Epithelial cell of prostate (primary cell): Measurements from ENCODE around the gene RPL41.

Source experiments
- DNase-seq: peaks from one replicate; pipeline ENCODE4 v3.0.0-alpha.2; 2011; ENCODE audit warnings: low read depth, low spot score
- H3K27ac ChIP-seq: fragments of 450-650 bp; 2 replicates; pipeline ENCODE4 v1.5.1; 2017; ENCODE audit warnings: mild to moderate bottlenecking

RPL41 gene

GRCh38 chr12:56124133-56124532, 7.7 kb downstream of the RPL41 start:
- no peak for DNase-seq
- H3K27ac ChIP-seq = no peak overlapping the region

GRCh38 chr12:56126732-56127239, 10.4 kb downstream of the RPL41 start:
- peak overlapping the region; percentile 81 for H3K27ac ChIP-seq
- DNase-seq = no peak

GRCh38 chr12:56127485-56127887, 11.1 kb downstream of the RPL41 start:
- DNase-seq = no peak

GRCh38 chr12:56127888-56128669, 11.6 kb downstream of the RPL41 start, which contains the start of gene ESYT1:
ESYT1 (plus strand) TSS chr12:56128267; CDS start chr12:56128320, 53 bp downstream.
- DNase-seq = peak; percentile 98
- H3K27ac ChIP-seq = peak within 1 kb of the TSS; percentile 81

More at GRCh38 chr12:56127485-56127887, 11.1 kb downstream of the RPL41 start:
- peak overlapping the region; percentile 81 for H3K27ac ChIP-seq

GRCh38 chr12:56128670-56129205, 12.3 kb downstream of the RPL41 start:
- DNase-seq = no peak
- H3K27ac ChIP-seq = peak overlapping the region; percentile 81

GRCh38 chr12:56129206-56129941, 12.9 kb downstream of the RPL41 start:
- no peak for DNase-seq
- peak overlapping the region; percentile 81 for H3K27ac ChIP-seq

GRCh38 chr12:56129942-56130495, 13.6 kb downstream of the RPL41 start:
- no peak overlapping the region for H3K27ac ChIP-seq
- no peak for DNase-seq

GRCh38 chr12:56130876-56131275, 14.4 kb downstream of the RPL41 start:
- H3K27ac ChIP-seq = no peak overlapping the region
- DNase-seq = no peak

- H3K27ac ChIP-seq = no peak overlapping the region
- DNase-seq = no peak
Observed at GRCh38 chr12:56134897-56135296, 18.5 kb downstream of the RPL41 start.

GRCh38 chr12:56137853-56138571, 21.6 kb downstream of the RPL41 start:
- no peak for DNase-seq
- no peak overlapping the region for H3K27ac ChIP-seq

- H3K27ac ChIP-seq = no peak overlapping the region
- no peak for DNase-seq
Observed at GRCh38 chr12:56141946-56142784, 25.7 kb downstream of the RPL41 start.

- no peak for DNase-seq
- H3K27ac ChIP-seq = no peak overlapping the region
Observed at GRCh38 chr12:56143217-56143616, 26.8 kb downstream of the RPL41 start.

GRCh38 chr12:56143870-56144269, 27.4 kb downstream of the RPL41 start:
- no peak for DNase-seq
- no peak overlapping the region for H3K27ac ChIP-seq

GRCh38 chr12:56145217-56145616, 28.8 kb downstream of the RPL41 start:
- no peak for DNase-seq
- H3K27ac ChIP-seq = no peak overlapping the region

GRCh38 chr12:56146492-56147460, 30.3 kb downstream of the RPL41 start:
- no peak for DNase-seq
- H3K27ac ChIP-seq = no peak overlapping the region

- no peak overlapping the region for H3K27ac ChIP-seq
Observed at GRCh38 chr12:56150563-56150962, 34.1 kb downstream of the RPL41 start.

GRCh38 chr12:56151672-56152131, 35.3 kb downstream of the RPL41 start:
- peak overlapping the region; percentile 86 for H3K27ac ChIP-seq
- no peak for DNase-seq

More at GRCh38 chr12:56150563-56150962, 34.1 kb downstream of the RPL41 start:
- no peak for DNase-seq
